ENCODE results near the gene FAM227B.

GRCh38 chr15:49418811-49419210, 201.8 kb downstream of the FAM227B start:
- TF ChIP-seq, protein P1, sequence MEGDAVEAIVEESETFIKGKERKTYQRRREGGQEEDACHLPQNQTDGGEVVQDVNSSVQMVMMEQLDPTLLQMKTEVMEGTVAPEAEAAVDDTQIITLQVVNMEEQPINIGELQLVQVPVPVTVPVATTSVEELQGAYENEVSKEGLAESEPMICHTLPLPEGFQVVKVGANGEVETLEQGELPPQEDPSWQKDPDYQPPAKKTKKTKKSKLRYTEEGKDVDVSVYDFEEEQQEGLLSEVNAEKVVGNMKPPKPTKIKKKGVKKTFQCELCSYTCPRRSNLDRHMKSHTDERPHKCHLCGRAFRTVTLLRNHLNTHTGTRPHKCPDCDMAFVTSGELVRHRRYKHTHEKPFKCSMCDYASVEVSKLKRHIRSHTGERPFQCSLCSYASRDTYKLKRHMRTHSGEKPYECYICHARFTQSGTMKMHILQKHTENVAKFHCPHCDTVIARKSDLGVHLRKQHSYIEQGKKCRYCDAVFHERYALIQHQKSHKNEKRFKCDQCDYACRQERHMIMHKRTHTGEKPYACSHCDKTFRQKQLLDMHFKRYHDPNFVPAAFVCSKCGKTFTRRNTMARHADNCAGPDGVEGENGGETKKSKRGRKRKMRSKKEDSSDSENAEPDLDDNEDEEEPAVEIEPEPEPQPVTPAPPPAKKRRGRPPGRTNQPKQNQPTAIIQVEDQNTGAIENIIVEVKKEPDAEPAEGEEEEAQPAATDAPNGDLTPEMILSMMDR (conservative IDR thresholded peaks at IDR 0.05; ENCODE audit: low read depth, low read length), result no peak
- TF ChIP-seq EZH2 (IDR thresholded peaks at IDR 0.05; ENCODE audit: low read length, unreplicated experiment), result no peak
